Activated CD8-positive, alpha-beta T cell treated with anti-CD3 and anti-CD28 coated beads for 36 hours (primary cell): ENCODE measurements around the gene PLCL1. TPM values are rescaled to one million over a fixed set of nuclear protein-coding genes. Genes with fewer than 3 reads are reported as not detected.

ENCODE experiments used
- ATAC-seq: fragments of 200-7000 bp; cut with Tn5 transposase; one replicate; pipeline ENCODE4 v1.10.0; 2021; ENCODE audit warnings: mild to moderate bottlenecking, moderate library complexity
- CTCF ChIA-PET: fragments of 350-600 bp; sonication (Branson Sonifier 250); formaldehyde crosslinking; loops from one replicate; lab custom pipeline; 2021; ENCODE audit warnings: antibody characterized with exemption; lab: Charles Lee
- POLR2A ChIA-PET: fragments of 350-600 bp; sonication (Branson Sonifier 250); formaldehyde crosslinking; loops from one replicate; lab custom pipeline; 2021; ENCODE audit warnings: antibody characterized with exemption; lab: Charles Lee
- DNase-seq: peaks from one replicate; pipeline ENCODE4 v3.0.0-alpha.2; 2020
- H3K27ac Mint-ChIP-seq: one replicate; pipeline ENCODE4 v1.8.0; 2021; ENCODE audit warnings: mild to moderate bottlenecking, mixed read lengths
- H3K27me3 Mint-ChIP-seq: one replicate; pipeline ENCODE4 v1.8.0; 2021; ENCODE audit warnings: mixed read lengths
- H3K36me3 Mint-ChIP-seq: one replicate; pipeline ENCODE4 v1.8.0; 2021; ENCODE audit warnings: low read depth, mixed read lengths
- H3K4me1 Mint-ChIP-seq: one replicate; pipeline ENCODE4 v1.8.0; 2021; ENCODE audit warnings: low read depth, mixed read lengths
- H3K4me3 Mint-ChIP-seq: one replicate; pipeline ENCODE4 v1.8.0; 2021; ENCODE audit warnings: mild to moderate bottlenecking, moderate library complexity, mixed read lengths
- H3K9me3 Mint-ChIP-seq: one replicate; pipeline ENCODE4 v1.8.0; 2021; ENCODE audit warnings: mixed read lengths
- intact Hi-C: fragments of 100-400 bp; cut with micrococcal nuclease; formaldehyde crosslinking; loops from one replicate; pipeline ENCODE4 v1.10.0; 2022
- total RNA-seq, 2 experiments: library from RNA; stranded (reverse); gene quantifications; one replicate each; pipeline ENCODE4 v1.2.3, GENCODE V29; 2021
- TF ChIP-seq, protein P1 (sequence below): fragments of 200-600 bp; IDR thresholded peaks from one replicate; pipeline ENCODE4 v1.8.0; 2022; ENCODE audit warnings: antibody characterized with exemption, mild to moderate bottlenecking

Gene PLCL1
- total RNA-seq, 2 experiments from 2014 or later, result 0.68 to 0.69 TPM

DNA sequence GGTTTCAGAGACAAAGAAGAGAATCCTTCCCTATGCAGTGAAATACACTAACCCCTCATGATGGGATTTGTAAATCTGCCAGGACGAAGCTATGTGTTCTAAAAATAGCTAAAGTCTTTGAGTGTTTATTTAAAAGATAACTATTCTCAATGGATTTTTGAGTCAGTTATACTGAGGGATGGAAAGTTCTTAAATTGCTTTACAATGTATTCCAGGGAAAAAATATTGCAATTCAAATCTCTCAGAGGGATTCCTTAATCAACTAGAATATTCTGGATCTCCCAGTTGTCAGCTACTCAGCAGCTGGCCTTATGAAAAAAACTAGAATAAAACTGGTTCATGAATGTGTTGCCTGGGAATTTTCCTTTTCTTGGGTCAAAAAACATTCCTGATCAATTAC lies 312.4 kb downstream of the PLCL1 start:
- H3K36me3 Mint-ChIP-seq, result peaks cover 2% of the 10 kb centered on the region
- H3K27ac Mint-ChIP-seq, result no peak overlapping the region
- ChIA-PET CTCF (interaction anchor here (2.0 kb wide), 1 partner anchor 10 kb away, joined by 7 read pairs; no protein-coding TSS in a partner anchor), POLR2A (no interaction called here)
- no peaks in the 10 kb centered on the region for H3K27me3 Mint-ChIP-seq
- TF ChIP-seq, protein P1, sequence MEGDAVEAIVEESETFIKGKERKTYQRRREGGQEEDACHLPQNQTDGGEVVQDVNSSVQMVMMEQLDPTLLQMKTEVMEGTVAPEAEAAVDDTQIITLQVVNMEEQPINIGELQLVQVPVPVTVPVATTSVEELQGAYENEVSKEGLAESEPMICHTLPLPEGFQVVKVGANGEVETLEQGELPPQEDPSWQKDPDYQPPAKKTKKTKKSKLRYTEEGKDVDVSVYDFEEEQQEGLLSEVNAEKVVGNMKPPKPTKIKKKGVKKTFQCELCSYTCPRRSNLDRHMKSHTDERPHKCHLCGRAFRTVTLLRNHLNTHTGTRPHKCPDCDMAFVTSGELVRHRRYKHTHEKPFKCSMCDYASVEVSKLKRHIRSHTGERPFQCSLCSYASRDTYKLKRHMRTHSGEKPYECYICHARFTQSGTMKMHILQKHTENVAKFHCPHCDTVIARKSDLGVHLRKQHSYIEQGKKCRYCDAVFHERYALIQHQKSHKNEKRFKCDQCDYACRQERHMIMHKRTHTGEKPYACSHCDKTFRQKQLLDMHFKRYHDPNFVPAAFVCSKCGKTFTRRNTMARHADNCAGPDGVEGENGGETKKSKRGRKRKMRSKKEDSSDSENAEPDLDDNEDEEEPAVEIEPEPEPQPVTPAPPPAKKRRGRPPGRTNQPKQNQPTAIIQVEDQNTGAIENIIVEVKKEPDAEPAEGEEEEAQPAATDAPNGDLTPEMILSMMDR, result no peak
- intact Hi-C loops, result no loop called here
- no peak overlapping the region for H3K4me3 Mint-ChIP-seq
- no peak for DNase-seq
- H3K4me1 Mint-ChIP-seq, result no peaks in the 10 kb centered on the region
- ATAC-seq, result no peak
- H3K9me3 Mint-ChIP-seq, result no peaks in the 10 kb centered on the region

DNA sequence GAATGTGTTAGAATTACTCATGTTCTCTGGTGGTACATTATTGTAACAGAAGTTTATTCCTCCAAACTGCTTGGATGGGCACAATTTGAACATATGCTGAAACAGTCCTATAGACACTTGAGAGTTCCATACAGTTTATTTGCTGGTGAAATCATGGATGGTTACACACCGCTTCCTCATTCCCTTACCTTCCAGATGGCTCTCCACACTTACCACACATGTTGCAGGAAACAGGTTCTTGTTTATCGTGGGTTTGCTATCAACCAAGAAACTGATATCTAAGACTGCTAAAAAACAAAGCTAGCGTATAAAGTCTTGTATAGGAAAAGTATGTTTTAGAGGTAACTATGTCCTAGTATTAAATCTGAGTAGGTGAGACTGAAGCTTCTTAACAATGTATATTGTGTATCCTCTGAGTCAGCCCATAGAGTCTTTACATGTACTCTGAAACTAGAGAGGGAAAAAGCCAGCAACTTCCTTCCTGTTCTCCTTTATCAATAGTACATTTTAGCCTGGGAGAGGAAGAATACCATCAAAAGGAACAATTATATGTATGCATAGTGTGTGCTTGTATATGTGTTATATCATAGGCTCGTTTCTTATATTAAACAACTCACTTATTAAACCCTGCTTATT lies 313.1 kb downstream of the PLCL1 start:
- ChIA-PET POLR2A (interaction anchor here (0.5 kb wide), 1 partner anchor 16 kb away, joined by 3 read pairs; no protein-coding TSS in a partner anchor), CTCF (interaction anchor here (1.4 to 2.0 kb wide), 2 partner anchors 9 to 179 kb away, joined by 5 to 7 read pairs; no protein-coding TSS in a partner anchor)
- ATAC-seq (no peak), DNase-seq (no peak)
- Mint-ChIP-seq H3K4me3 (no peak overlapping the region), H3K27me3 (no peaks in the 10 kb centered on the region), H3K36me3 (no peaks in the 10 kb centered on the region), H3K27ac (no peak overlapping the region), H3K4me1 (no peaks in the 10 kb centered on the region), H3K9me3 (no peaks in the 10 kb centered on the region)
- intact Hi-C loops, result no loop called here
- TF ChIP-seq, protein P1, result no peak

DNA sequence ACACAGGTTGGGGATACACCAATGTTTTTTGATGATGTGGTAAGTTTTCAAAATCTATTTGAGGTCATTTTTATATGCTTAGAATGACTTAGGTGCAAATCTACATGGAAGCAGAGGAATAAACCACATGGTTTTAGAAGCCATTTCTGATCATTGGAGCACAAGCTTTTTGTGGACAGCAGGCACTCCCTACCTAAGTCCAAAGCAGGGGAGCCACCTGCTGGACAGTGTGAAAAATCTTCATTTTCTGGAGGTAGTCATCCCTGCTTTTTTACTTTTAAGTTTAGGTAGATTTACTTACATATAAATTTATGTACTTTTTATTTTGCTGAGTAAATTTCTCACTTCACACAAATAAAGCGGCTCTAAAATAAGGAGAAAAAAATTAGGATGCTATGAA lies 323.2 kb downstream of the PLCL1 start:
- no peak overlapping the region for H3K4me3 Mint-ChIP-seq
- H3K27ac Mint-ChIP-seq, result no peak overlapping the region
- no peaks in the 10 kb centered on the region for H3K4me1 Mint-ChIP-seq
- no peaks in the 10 kb centered on the region for H3K36me3 Mint-ChIP-seq
- intact Hi-C loops, result loop anchor here (1.0 to 5.0 kb wide), 3 partner anchors 170 to 324 kb away; no protein-coding TSS in a partner anchor
- peak; percentile 42 for DNase-seq
- POLR2A ChIA-PET, result no interaction called here
- TF ChIP-seq, protein P1, result peak; percentile 68
- ATAC-seq, result peak; percentile 60
- no peaks in the 10 kb centered on the region for H3K27me3 Mint-ChIP-seq
- CTCF ChIA-PET, result interaction anchor here (0.6 to 5.0 kb wide), 40 partner anchors 9 to 372 kb away, joined by 3 to 27 read pairs (median 4); partner anchors contain the start of gene PLCL1
- no peaks in the 10 kb centered on the region for H3K9me3 Mint-ChIP-seq

DNA sequence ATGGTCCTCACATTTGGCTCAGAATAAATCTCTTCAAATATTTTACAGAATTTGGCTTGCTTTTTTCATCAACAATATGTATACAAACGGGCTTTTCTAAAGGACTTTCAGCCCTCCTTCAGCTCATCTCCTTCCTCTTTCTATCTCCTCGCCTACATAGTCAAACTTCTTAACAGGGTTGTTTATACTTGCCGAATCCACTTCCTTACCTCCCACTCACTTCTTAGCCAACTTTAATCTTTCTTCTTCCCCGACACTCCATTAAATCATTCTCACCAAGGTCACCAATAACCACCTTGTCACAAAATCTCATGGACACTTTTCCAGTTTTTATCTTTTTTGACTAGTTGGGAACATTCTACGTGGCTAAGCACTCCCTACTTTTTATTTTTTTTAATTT lies 325.2 kb downstream of the PLCL1 start:
- ATAC-seq, result no peak
- no peaks in the 10 kb centered on the region for H3K27me3 Mint-ChIP-seq
- CTCF ChIA-PET, result interaction anchor here (1.5 to 5.0 kb wide), 2 partner anchors 22 to 167 kb away, joined by 4 to 26 read pairs; no protein-coding TSS in a partner anchor

More for the DNA sequence above, 325.2 kb downstream of the PLCL1 start:
- intact Hi-C loops, result loop anchor here (5.0 kb wide), 1 partner anchor 168 kb away; no protein-coding TSS in a partner anchor
- no peaks in the 10 kb centered on the region for H3K4me1 Mint-ChIP-seq
- POLR2A ChIA-PET, result no interaction called here
- no peaks in the 10 kb centered on the region for H3K36me3 Mint-ChIP-seq
- no peak overlapping the region for H3K27ac Mint-ChIP-seq
- TF ChIP-seq, protein P1, result no peak
- H3K9me3 Mint-ChIP-seq, result no peaks in the 10 kb centered on the region
- no peak for DNase-seq
- H3K4me3 Mint-ChIP-seq, result no peak overlapping the region
